Endothelial cell of umbilical vein (primary cell): ENCODE data around the gene RARA. TPM values are rescaled to one million over a fixed set of nuclear protein-coding genes. Genes with fewer than 3 reads are reported as not detected.

ENCODE experiments used
- BruUV-seq: library from RNA; stranded (reverse); fragments of 400-500 nt; replicated peaks from 2 replicates; lab custom pipeline; 2021; lab: Mats Ljungman, UMichigan
- CTCF ChIA-PET: fragments of 300-600, 350-600 bp; sonication (Branson Sonifier 250); formaldehyde crosslinking; loops from one replicate; lab custom pipeline; 2021; ENCODE audit warnings: antibody characterized with exemption, inconsistent platforms; lab: Charles Lee
- POLR2A ChIA-PET: fragments of 300-600, 350-600 bp; sonication (Branson Sonifier 250); formaldehyde crosslinking; loops from one replicate; lab custom pipeline; 2021; ENCODE audit warnings: antibody characterized with exemption, inconsistent platforms; lab: Charles Lee
- DNase-seq: peaks from one replicate; pipeline ENCODE4 v3.0.0-alpha.2; 2011; ENCODE audit warnings: low read depth, low spot score
- FAIRE-seq: peaks from 2 replicates; lab custom pipeline; 2011; peaks lifted over from hg19 to GRCh38; lab: Jason Lieb, UNC
- H2AFZ ChIP-seq: 2 replicates; pipeline ENCODE4 v1.6.0; 2012; ENCODE audit warnings: low read depth, low read length, control low read depth, inconsistent platforms
- H3K27ac ChIP-seq: 2 replicates; pipeline ENCODE4 v1.5.1; 2011; ENCODE audit warnings: low read depth, mild to moderate bottlenecking, control low read depth, low read length, moderate library complexity; ENCODE audit not compliant: insufficient read depth
- H3K27me3 ChIP-seq, 2 experiments: 2 replicates each; pipeline versions ENCODE4 v1.6.0 to v1.6.1; 2011; ENCODE audit warnings: low read length in 2 of 2, mixed read lengths in 1 of 2; ENCODE audit not compliant: control insufficient read depth in 2 of 2, insufficient read depth in 2 of 2
- H3K36me3 ChIP-seq, 2 experiments: 2 replicates in 1 of 2; 3 replicates in 1 of 2; pipeline ENCODE4 v1.5.1; 2011; ENCODE audit warnings: low read length in 2 of 2, mild to moderate bottlenecking in 1 of 2, moderate library complexity in 1 of 2; ENCODE audit not compliant: control insufficient read depth in 2 of 2, insufficient read depth in 2 of 2; ENCODE audit errors: extremely low read depth in 1 of 2
- H3K4me1 ChIP-seq: 3 replicates; pipeline ENCODE4 v1.5.1; 2011; ENCODE audit warnings: mild to moderate bottlenecking, low read length; ENCODE audit not compliant: control insufficient read depth, insufficient read depth; ENCODE audit errors: extremely low read depth
- H3K4me2 ChIP-seq: 2 replicates; pipeline ENCODE4 v1.6.1; 2011; ENCODE audit warnings: low read length, control low read depth, mixed read lengths; ENCODE audit not compliant: insufficient read depth
- H3K4me3 ChIP-seq, 3 experiments: fragments of 200-600 bp in 1 of 3; sonication (generic), shearing (Covaris generic) in 1 of 3; replicated peaks in 1 of 3; 2 replicates each; pipeline ENCODE4 v1.5.1; 2011 to 2016; ENCODE audit warnings: control low read depth in 3 of 3, low read length in 3 of 3, mild to moderate bottlenecking in 2 of 3, inconsistent platforms in 1 of 3, low read depth in 1 of 3, moderate library complexity in 1 of 3; ENCODE audit not compliant: insufficient read depth in 1 of 3
- H3K79me2 ChIP-seq: 2 replicates; pipeline ENCODE4 v1.6.0; 2012; ENCODE audit warnings: low read length, inconsistent platforms; ENCODE audit not compliant: control insufficient read depth, insufficient read depth
- H3K9ac ChIP-seq: replicated peaks from 2 replicates; pipeline ENCODE3; 2011; ENCODE audit warnings: low read length, control low read depth; ENCODE audit not compliant: insufficient read depth; ENCODE audit errors: extremely low read depth
- H3K9me1 ChIP-seq: replicated peaks from 3 replicates; pipeline ENCODE4 v1.6.0; 2011; ENCODE audit warnings: mild to moderate bottlenecking, low read length; ENCODE audit not compliant: control insufficient read depth, insufficient read depth; ENCODE audit errors: extremely low read depth
- H3K9me3 ChIP-seq: replicated peaks from 2 replicates; pipeline ENCODE4 v1.5.1; 2012; ENCODE audit warnings: low read length, inconsistent platforms; ENCODE audit not compliant: control insufficient read depth, insufficient read depth
- H4K20me1 ChIP-seq: replicated peaks from 2 replicates; pipeline ENCODE3; 2011; ENCODE audit warnings: mild to moderate bottlenecking, low read length; ENCODE audit not compliant: control insufficient read depth, insufficient read depth; ENCODE audit errors: extremely low read depth
- EZH2 ChIP-seq: IDR thresholded peaks from 2 replicates; pipeline ENCODE4 v1.6.1; 2012; ENCODE audit warnings: borderline replicate concordance, low read depth, mild to moderate bottlenecking, moderate library complexity, low read length, inconsistent platforms; ENCODE audit not compliant: severe bottlenecking
- FOS ChIP-seq: IDR thresholded peaks from 2 replicates; pipeline ENCODE4 v1.6.1; 2011; ENCODE audit warnings: mild to moderate bottlenecking, low read length, moderate library complexity, borderline replicate concordance; ENCODE audit not compliant: insufficient read depth
- GATA2 ChIP-seq: IDR thresholded peaks from 2 replicates; pipeline ENCODE4 v1.7.0; 2011; ENCODE audit warnings: low read depth, mild to moderate bottlenecking, moderate library complexity, mixed read lengths, low read length; ENCODE audit not compliant: insufficient read length, insufficient read depth
- JUN ChIP-seq: IDR thresholded peaks from 2 replicates; pipeline ENCODE4 v1.6.1; 2011; ENCODE audit warnings: borderline replicate concordance, low read depth; ENCODE audit not compliant: insufficient read length, insufficient read depth
- MYC ChIP-seq: IDR thresholded peaks from one replicate; pipeline ENCODE4 v1.6.1; 2011; ENCODE audit warnings: mild to moderate bottlenecking, low read depth, low read length
- POLR2A ChIP-seq: IDR thresholded peaks from 2 replicates; pipeline ENCODE4 v1.6.1; 2012; ENCODE audit warnings: low read depth, mild to moderate bottlenecking, control low read depth, low read length
- POLR2AphosphoS5 ChIP-seq: IDR thresholded peaks from 2 replicates; pipeline ENCODE4 v1.6.1; 2012; ENCODE audit warnings: low read depth, mild to moderate bottlenecking, control low read depth, low read length, moderate library complexity; ENCODE audit not compliant: insufficient read depth
- dilution Hi-C: fragments of 300-500 bp; cut with MboI; formaldehyde crosslinking; loops from one replicate; pipeline ENCODE4 v1.15.0; 2019; ENCODE audit warnings: low sequenced_read_pairs; ENCODE audit not compliant: extremely low pct_ligation_motif_present
- intact Hi-C: fragments of 100-400 bp; cut with micrococcal nuclease; formaldehyde crosslinking; loops from one replicate; pipeline ENCODE4 v1.10.0; 2022
- polyA plus RNA-seq, 4 experiments: library from polyadenylated mRNA; depleted of rRNA in 3 of 4; stranded (reverse) in 3 of 4; unstranded in 1 of 4; fragments of >200 nt; gene quantifications; 2 replicates each; pipeline versions ENCODE4 v1.2.1 to v1.2.3, GENCODE V29; 2011 to 2012; ENCODE audit warnings: missing spikeins in 1 of 4
- total RNA-seq: library from RNA; stranded (reverse); gene quantifications from 2 replicates; pipeline ENCODE4 v1.2.3, GENCODE V29; 2021
- TF ChIP-seq, protein P1 (sequence below): IDR thresholded peaks from 2 replicates; pipeline ENCODE4 v1.6.1; 2011; ENCODE audit not compliant: insufficient read depth, insufficient read length
- TF ChIP-seq, protein P2 (sequence below), 2 donors: IDR thresholded peaks; 1 replicate in 1 of 2; 2 replicates in 1 of 2; pipeline ENCODE4 v1.5.1; 2011; ENCODE audit warnings: low read length in 2 of 2, mild to moderate bottlenecking in 2 of 2, moderate library complexity in 2 of 2, control low read depth in 1 of 2, inconsistent platforms in 1 of 2, low read depth in 1 of 2; ENCODE audit not compliant: insufficient read depth in 1 of 2; ENCODE audit errors: extremely low read depth in 1 of 2

RARA gene
- total and polyA plus RNA-seq, 2 donors (not counting 3 experiments of a cell fraction or from before 2014, with no cell fraction given) = 11.9 to 37.8 TPM

DNA sequence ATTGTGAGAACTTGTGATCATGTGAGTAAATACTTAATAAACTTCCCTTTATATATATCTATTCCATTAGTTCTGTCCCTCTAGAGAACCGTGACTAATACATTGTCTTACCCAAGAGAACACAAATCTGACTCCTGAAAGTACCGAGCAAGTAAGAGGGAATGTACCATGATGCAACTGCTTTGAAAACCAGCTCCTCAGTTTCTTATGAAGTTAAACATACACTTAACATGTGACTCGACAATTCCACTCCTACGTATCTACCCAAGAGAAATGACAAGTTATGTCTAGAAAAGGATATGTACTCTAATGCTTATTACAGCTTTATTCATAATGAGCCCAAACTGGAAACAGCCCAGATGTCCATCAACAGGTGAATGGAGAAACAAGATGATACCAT is 64.3 kb downstream of the RARA start:
- Histone ChIP-seq H3K4me1 (no peaks in the 10 kb centered on the region), H3K27me3 (no peaks in the 10 kb centered on the region), H3K4me3 (no peak overlapping the region), H3K9me1 (no peaks in the 10 kb centered on the region), H3K36me3 (no peaks in the 10 kb centered on the region), H3K79me2 (no peaks in the 10 kb centered on the region), H2AFZ (no peak overlapping the region), H3K9ac (no peak overlapping the region), H3K27ac (no peak overlapping the region), H3K9me3 (no peaks in the 10 kb centered on the region), H3K4me2 (no peak overlapping the region), H4K20me1 (no peaks in the 10 kb centered on the region)
- dilution Hi-C loops (no loop called here), intact Hi-C loops (no loop called here)
- no peak for DNase-seq
- ChIA-PET POLR2A (no interaction called here), CTCF (interaction anchor here (1.0 kb wide), 1 partner anchor 160 kb away, joined by 3 read pairs; no protein-coding TSS in a partner anchor)
- FAIRE-seq = no peak
- TF ChIP-seq, protein P1, sequence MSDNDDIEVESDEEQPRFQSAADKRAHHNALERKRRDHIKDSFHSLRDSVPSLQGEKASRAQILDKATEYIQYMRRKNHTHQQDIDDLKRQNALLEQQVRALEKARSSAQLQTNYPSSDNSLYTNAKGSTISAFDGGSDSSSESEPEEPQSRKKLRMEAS = no peak
- TF ChIP-seq POLR2A = no peak
- TF ChIP-seq EZH2 = no peak
- no peak for TF ChIP-seq GATA2
- TF ChIP-seq, protein P2, sequence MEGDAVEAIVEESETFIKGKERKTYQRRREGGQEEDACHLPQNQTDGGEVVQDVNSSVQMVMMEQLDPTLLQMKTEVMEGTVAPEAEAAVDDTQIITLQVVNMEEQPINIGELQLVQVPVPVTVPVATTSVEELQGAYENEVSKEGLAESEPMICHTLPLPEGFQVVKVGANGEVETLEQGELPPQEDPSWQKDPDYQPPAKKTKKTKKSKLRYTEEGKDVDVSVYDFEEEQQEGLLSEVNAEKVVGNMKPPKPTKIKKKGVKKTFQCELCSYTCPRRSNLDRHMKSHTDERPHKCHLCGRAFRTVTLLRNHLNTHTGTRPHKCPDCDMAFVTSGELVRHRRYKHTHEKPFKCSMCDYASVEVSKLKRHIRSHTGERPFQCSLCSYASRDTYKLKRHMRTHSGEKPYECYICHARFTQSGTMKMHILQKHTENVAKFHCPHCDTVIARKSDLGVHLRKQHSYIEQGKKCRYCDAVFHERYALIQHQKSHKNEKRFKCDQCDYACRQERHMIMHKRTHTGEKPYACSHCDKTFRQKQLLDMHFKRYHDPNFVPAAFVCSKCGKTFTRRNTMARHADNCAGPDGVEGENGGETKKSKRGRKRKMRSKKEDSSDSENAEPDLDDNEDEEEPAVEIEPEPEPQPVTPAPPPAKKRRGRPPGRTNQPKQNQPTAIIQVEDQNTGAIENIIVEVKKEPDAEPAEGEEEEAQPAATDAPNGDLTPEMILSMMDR (IDR thresholded peaks at IDR 0.05; ENCODE audit: extremely low read depth in 1 of 2, insufficient read depth in 1 of 2, low read depth in 1 of 2, low read length in 2 of 2) = no peak
- no peak for TF ChIP-seq FOS
- no peak for TF ChIP-seq JUN
- TF ChIP-seq MYC = no peak
- TF ChIP-seq POLR2AphosphoS5 = no peak
- BruUV-seq = no TSS peak
